SK-N-SH treated with all-trans-retinoic acid at 6 μM for 48 hours (cell line): ENCODE data around the gene HUS1.

Source experiments
- CREB5 ChIP-seq: fragments of 250-450 bp; sonication (Bioruptor Pico); IDR thresholded peaks from 2 replicates; pipeline ENCODE4 v1.5.1; 2020; ENCODE audit warnings: low read depth, mild to moderate bottlenecking, moderate library complexity
- GLIS3 ChIP-seq: fragments of 250-450 bp; sonication (Bioruptor Pico); IDR thresholded peaks from 2 replicates; pipeline ENCODE4 v1.5.0; 2020; ENCODE audit warnings: mild to moderate bottlenecking, moderate library complexity
- PATZ1 ChIP-seq: fragments of 250-450 bp; sonication (Bioruptor Pico); IDR thresholded peaks from 2 replicates; pipeline ENCODE4 v1.8.0; 2020; ENCODE audit warnings: mild to moderate bottlenecking, moderate library complexity, borderline replicate concordance
- ZFP3 ChIP-seq: fragments of 250-450 bp; sonication (Bioruptor Pico); IDR thresholded peaks from 2 replicates; pipeline ENCODE4 v1.5.0; 2020; ENCODE audit warnings: mild to moderate bottlenecking, moderate library complexity
- ZNF8 ChIP-seq: fragments of 450-650 bp; formaldehyde crosslinking; IDR thresholded peaks from 2 replicates; pipeline ENCODE4 v1.5.0; 2020; ENCODE audit warnings: mild to moderate bottlenecking, moderate library complexity

GRCh38 chr7:47957156-47957555 is 22.3 kb downstream of the HUS1 start:
- TF ChIP-seq PATZ1 (no peak), ZFP3 (CRISPR knock-in tag) (no peak), GLIS3 (no peak), CREB5 (CRISPR knock-in tag) (no peak), ZNF8 (CRISPR knock-in tag) (no peak)
